Uterus (tissue), 4 donors: ENCODE data around the gene THBS2. TPM values are rescaled to one million over a fixed set of nuclear protein-coding genes. Genes with fewer than 3 reads are reported as not detected.
A peak's percentile ranks its signal among the peaks of the same experiment; 100 is the strongest.

Experiments used
- DNase-seq, 2 donors: peaks; one replicate each; pipeline ENCODE4 v3.0.0-alpha.2; 2019 to 2020
- H3K27ac ChIP-seq, 2 donors: fragments of 200-600 bp; sonication (generic); 1 replicate in 1 of 2; 2 replicates in 1 of 2; pipeline ENCODE4 v1.5.1; 2016 to 2018
- H3K27me3 ChIP-seq, 2 donors: fragments of 200-600 bp; sonication (generic); one replicate each; pipeline ENCODE4 v1.5.1; 2018 to 2019; ENCODE audit warnings: control low read depth in 1 of 2
- H3K36me3 ChIP-seq, 2 donors: fragments of 200-600 bp; sonication (generic); one replicate each; pipeline ENCODE4 v1.5.1; 2019; ENCODE audit warnings: control low read depth in 1 of 2
- H3K4me1 ChIP-seq, 2 donors: fragments of 200-600 bp; sonication (generic); one replicate each; pipeline ENCODE4 v1.5.1; 2018 to 2019; ENCODE audit warnings: control low read depth in 1 of 2
- H3K4me3 ChIP-seq, 2 donors: fragments of 200-600 bp; sonication (generic); 1 replicate in 1 of 2; 2 replicates in 1 of 2; pipeline ENCODE4 v1.5.1; 2018 to 2019; ENCODE audit warnings: mild to moderate bottlenecking in 1 of 2
- H3K9me3 ChIP-seq, 2 donors: fragments of 200-600 bp; sonication (generic); one replicate each; pipeline ENCODE4 v1.5.1; 2019; ENCODE audit warnings: control low read depth in 1 of 2
- POLR2A ChIP-seq, 2 donors: fragments of 450-650 bp; IDR thresholded peaks; one replicate each; pipeline ENCODE4 v1.6.1; 2016; ENCODE audit warnings: antibody characterized with exemption in 2 of 2, mild to moderate bottlenecking in 1 of 2, moderate library complexity in 1 of 2
- intact Hi-C: fragments of 100-400 bp; cut with DNase I; formaldehyde crosslinking; loops from one replicate; pipeline ENCODE4 v1.15.1; 2023; ENCODE audit warnings: low total_unique reads
- total RNA-seq, 4 donors: library from RNA; depleted of rRNA in 3 of 4; stranded (reverse); fragments of >200 nt in 3 of 4; gene quantifications; one replicate each; pipeline versions ENCODE4 v1.1.0 to v1.2.4, GENCODE V29; 2014 to 2023
- TF ChIP-seq, protein P1 (sequence below), 4 experiments: fragments of 200-600 bp in 2 of 4; fragments of 450-650 bp in 2 of 4; sonication (generic) in 2 of 4; IDR thresholded peaks; one replicate each; pipeline ENCODE4 v1.5.1; 2016 to 2019; ENCODE audit warnings: antibody characterized with exemption in 4 of 4, mild to moderate bottlenecking in 2 of 4, moderate library complexity in 1 of 4
- donor health status: DM: yes; HTN: yes; CAD: no.

The THBS2 gene
- total RNA-seq, 4 donors from 2014 or later: 84.0 to 224 (median 136) TPM

DNA sequence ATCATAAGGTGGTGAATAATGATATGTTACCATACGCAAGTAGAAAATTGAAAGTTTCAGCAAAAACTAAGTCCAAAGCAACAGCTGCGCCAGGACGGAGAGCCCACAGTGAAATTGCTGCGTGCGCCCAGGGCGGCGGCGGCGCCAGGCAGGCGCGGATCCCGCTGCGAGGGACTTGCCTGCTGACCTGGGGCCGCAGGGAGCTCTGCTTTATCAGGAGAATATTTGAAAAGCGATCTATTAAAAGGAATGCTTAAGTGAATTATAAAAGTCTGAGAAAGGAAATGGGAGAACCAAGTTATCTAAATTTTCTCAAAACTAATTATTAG lies 85.4 kb downstream of the THBS2 start:
- DNase-seq: no peak
- intact Hi-C loops: no loop called here
- Histone ChIP-seq H3K36me3 (no peaks in the 10 kb centered on the region), H3K4me3 (no peak overlapping the region), H3K27me3 (no peaks in the 10 kb centered on the region), H3K27ac (no peak overlapping the region), H3K4me1 (no peaks in the 10 kb centered on the region), H3K9me3 (no peaks in the 10 kb centered on the region)
- TF ChIP-seq, protein P1, sequence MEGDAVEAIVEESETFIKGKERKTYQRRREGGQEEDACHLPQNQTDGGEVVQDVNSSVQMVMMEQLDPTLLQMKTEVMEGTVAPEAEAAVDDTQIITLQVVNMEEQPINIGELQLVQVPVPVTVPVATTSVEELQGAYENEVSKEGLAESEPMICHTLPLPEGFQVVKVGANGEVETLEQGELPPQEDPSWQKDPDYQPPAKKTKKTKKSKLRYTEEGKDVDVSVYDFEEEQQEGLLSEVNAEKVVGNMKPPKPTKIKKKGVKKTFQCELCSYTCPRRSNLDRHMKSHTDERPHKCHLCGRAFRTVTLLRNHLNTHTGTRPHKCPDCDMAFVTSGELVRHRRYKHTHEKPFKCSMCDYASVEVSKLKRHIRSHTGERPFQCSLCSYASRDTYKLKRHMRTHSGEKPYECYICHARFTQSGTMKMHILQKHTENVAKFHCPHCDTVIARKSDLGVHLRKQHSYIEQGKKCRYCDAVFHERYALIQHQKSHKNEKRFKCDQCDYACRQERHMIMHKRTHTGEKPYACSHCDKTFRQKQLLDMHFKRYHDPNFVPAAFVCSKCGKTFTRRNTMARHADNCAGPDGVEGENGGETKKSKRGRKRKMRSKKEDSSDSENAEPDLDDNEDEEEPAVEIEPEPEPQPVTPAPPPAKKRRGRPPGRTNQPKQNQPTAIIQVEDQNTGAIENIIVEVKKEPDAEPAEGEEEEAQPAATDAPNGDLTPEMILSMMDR (IDR thresholded peaks at IDR 0.05): no peak
- no peak for TF ChIP-seq POLR2A (IDR thresholded peaks at IDR 0.05)

DNA sequence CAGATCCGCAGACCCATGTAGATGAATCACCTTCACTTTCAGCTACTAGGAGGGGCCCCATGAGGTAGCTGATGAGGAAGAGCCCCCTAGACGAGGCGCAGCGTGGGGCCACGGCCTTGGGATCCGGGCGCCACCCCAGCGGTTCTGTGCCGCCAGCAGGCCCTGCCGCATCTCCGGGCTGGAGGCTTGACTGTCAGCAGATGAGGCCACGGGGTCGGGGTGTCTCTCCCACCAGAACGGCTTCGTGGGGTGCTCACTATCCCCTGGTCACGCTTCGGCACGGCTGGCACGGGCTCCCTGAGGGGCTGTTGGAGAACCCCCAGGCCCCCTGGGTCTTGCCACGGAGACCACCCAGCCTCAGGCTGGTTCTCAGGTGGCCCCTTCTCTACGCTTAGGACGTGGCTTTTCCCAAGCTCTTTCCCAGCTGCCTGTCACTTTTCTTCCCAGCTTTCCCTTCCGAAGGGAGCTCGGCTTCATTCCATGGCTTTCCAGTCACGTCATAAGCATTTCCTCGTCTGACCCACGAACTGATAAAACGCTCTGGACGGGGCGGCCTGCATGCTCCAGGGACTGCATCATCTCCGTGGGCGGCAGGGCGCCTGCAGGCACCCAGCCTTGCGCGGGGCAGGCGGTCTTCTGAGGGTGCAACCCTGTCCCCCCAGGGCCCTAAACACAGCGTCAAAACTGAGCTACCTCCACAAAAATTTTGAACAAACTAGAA lies 85.9 kb downstream of the THBS2 start:
- Histone ChIP-seq H3K27ac (peak overlapping the region in 1 of 2 donors; percentile 40), H3K36me3 (no peaks in the 10 kb centered on the region), H3K27me3 (no peaks in the 10 kb centered on the region), H3K9me3 (no peaks in the 10 kb centered on the region), H3K4me3 (no peak overlapping the region), H3K4me1 (no peaks in the 10 kb centered on the region)
- DNase-seq: peak; percentile 52 to 76
- no peak for TF ChIP-seq POLR2A (IDR thresholded peaks at IDR 0.05)
- TF ChIP-seq, protein P1 (IDR thresholded peaks at IDR 0.05): no peak
- intact Hi-C loops: no loop called here

DNA sequence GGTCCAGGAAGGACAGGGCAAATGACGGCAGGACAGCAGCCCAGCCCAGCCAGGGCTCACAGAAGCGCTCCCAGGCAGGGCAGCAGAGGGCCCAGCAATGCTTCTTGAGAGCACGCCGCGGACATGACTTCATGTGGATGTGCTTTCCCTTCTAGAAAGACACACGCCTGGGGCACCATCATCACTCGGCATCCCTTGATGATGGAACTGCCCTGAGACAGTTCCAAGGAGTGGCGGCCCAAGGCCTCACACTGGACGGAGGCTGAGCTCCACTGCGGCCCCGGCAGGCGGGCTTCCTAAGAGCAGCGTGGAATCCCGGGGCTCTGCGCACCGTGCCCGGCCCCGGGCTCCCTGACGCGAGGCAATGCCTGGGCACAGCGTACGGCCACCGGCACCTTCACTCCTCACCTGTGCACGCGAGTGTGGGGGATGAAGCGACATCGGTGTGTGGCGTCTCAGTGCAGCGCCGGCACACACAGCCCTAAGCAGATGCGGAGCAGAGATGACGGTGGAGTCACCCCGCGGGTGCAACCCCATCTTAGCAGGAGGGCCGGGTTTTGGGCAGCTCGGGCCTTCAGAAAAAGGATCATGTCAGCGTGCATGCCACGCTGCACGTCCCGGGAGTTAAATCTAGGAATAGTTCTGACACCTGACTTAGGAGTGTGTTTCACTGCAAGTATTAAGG lies 86.6 kb downstream of the THBS2 start:
- TF ChIP-seq POLR2A (IDR thresholded peaks at IDR 0.05): no peak
- TF ChIP-seq, protein P1 (IDR thresholded peaks at IDR 0.05): no peak
- DNase-seq: no peak
- Histone ChIP-seq H3K36me3 (no peaks in the 10 kb centered on the region), H3K9me3 (no peaks in the 10 kb centered on the region), H3K4me3 (no peak overlapping the region), H3K27ac (no peak overlapping the region), H3K4me1 (no peaks in the 10 kb centered on the region), H3K27me3 (no peaks in the 10 kb centered on the region)
- intact Hi-C loops: no loop called here
